ENCODE measurements around the gene NEURL1. TPM values are rescaled to one million over a fixed set of nuclear protein-coding genes. Genes with fewer than 3 reads are reported as not detected.
"Not testable (repeated sequence)": the region's sequence is repeated elsewhere in the genome, so short reads cannot be mapped to it uniquely, and the experiment has no call there.

NEURL1 gene
- total RNA-seq, 1 donor from 2014 or later = 3.4 TPM

- Mint-ChIP-seq H3K4me3 (no peak overlapping the region), H3K36me3 (ENCODE audit: low read depth) (peaks cover 5% of the 10 kb centered on the region), H3K9me3 (no peaks in the 10 kb centered on the region), H3K27me3 (ENCODE audit: insufficient read depth) (peaks cover 17% of the 10 kb centered on the region), H3K4me1 (ENCODE audit: low read depth) (peaks cover 29% of the 10 kb centered on the region), H3K27ac (peak overlapping the region; percentile 56)
- DNase-seq (ENCODE audit: low spot score) = no peak
- intact Hi-C loops (cut with micrococcal nuclease) = loop anchor here (2.0 kb wide), 1 partner anchor 25 kb away; no protein-coding TSS in a partner anchor
Measured at GRCh38 chr10:103517234-103518085, 24.0 kb downstream of the NEURL1 start.

DNA sequence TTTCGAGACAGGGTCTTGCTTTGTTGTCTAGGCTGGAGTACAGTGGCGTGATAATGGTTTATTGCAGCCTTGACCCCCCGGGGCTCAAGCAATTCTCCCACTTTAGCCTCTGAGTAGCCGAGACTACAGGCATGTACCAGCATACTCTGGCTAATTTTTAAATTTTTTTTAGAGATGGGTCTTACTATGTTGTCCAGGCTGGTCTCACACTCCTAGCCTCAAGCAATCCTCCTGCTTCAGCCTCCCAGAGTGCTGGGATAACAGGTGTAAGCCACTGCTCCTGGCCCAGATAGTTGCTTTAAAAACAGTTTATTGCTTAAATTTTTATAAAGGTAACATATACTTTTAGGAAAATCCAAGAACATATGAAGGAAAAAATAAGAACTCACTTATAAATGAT is 26.3 kb downstream of the NEURL1 start:
- DNase-seq (ENCODE audit: low spot score) = no peak
- peaks cover 27% of the 10 kb centered on the region for H3K27me3 Mint-ChIP-seq (ENCODE audit: insufficient read depth)
- intact Hi-C loops (cut with micrococcal nuclease) = loop anchor here (2.0 kb wide), 1 partner anchor 23 kb away; no protein-coding TSS in a partner anchor
- H3K36me3 Mint-ChIP-seq (ENCODE audit: low read depth) = peaks cover 5% of the 10 kb centered on the region
- no peak overlapping the region for H3K27ac Mint-ChIP-seq
- H3K4me3 Mint-ChIP-seq = no peak overlapping the region
- no peaks in the 10 kb centered on the region for H3K9me3 Mint-ChIP-seq
- H3K4me1 Mint-ChIP-seq (ENCODE audit: low read depth) = peaks cover 29% of the 10 kb centered on the region

GRCh38 chr10:103522006-103522405 is 28.5 kb downstream of the NEURL1 start:
- Mint-ChIP-seq H3K27me3 (ENCODE audit: insufficient read depth) (peaks cover 40% of the 10 kb centered on the region), H3K4me1 (ENCODE audit: low read depth) (peaks cover 16% of the 10 kb centered on the region)
- H3K27ac Mint-ChIP-seq; H3K9me3 Mint-ChIP-seq; DNase-seq (ENCODE audit: low spot score); H3K4me3 Mint-ChIP-seq; intact Hi-C loops (cut with micrococcal nuclease); H3K36me3 Mint-ChIP-seq (ENCODE audit: low read depth): not testable (repeated sequence)

- Mint-ChIP-seq H3K27ac (no peak overlapping the region), H3K4me3 (no peak overlapping the region), H3K36me3 (ENCODE audit: low read depth) (peaks cover 4% of the 10 kb centered on the region), H3K9me3 (peaks cover 6% of the 10 kb centered on the region), H3K4me1 (ENCODE audit: low read depth) (no peaks in the 10 kb centered on the region), H3K27me3 (ENCODE audit: insufficient read depth) (peaks cover 40% of the 10 kb centered on the region)
- DNase-seq (ENCODE audit: low spot score) = no peak
- intact Hi-C loops (cut with micrococcal nuclease) = no loop called here
Measured at GRCh38 chr10:103523683-103524082, 30.2 kb downstream of the NEURL1 start.

GRCh38 chr10:103525901-103526300 is 32.4 kb downstream of the NEURL1 start:
- DNase-seq (ENCODE audit: low spot score) = no peak
- peaks cover 44% of the 10 kb centered on the region for H3K27me3 Mint-ChIP-seq (ENCODE audit: insufficient read depth)
- no peak overlapping the region for H3K27ac Mint-ChIP-seq
- intact Hi-C loops (cut with micrococcal nuclease) = no loop called here
- peaks cover 20% of the 10 kb centered on the region for H3K9me3 Mint-ChIP-seq
- H3K4me1 Mint-ChIP-seq (ENCODE audit: low read depth) = no peaks in the 10 kb centered on the region
- peaks cover 4% of the 10 kb centered on the region for H3K36me3 Mint-ChIP-seq (ENCODE audit: low read depth)
- H3K4me3 Mint-ChIP-seq = no peak overlapping the region

DNA sequence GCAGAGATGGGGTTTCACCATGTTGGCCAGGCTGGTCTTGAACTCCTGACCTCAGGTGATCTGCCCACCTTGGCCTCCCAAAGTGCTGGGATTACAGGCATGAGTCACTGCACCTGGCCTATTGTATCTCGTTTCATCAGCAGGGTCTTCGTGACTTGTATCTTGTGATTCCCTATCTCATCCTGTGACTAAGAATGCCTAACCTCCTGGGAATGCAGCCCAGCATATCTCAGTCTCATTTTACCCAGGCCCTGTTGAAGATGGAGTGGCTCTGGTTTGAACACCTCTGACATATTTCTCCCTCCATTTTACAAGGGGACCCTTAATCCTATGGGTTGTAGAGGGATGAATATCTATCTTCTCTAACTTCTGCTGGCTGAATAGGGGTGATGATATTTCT is 34.0 kb downstream of the NEURL1 start:
- H3K27ac Mint-ChIP-seq; DNase-seq (ENCODE audit: low spot score); intact Hi-C loops (cut with micrococcal nuclease); H3K4me1 Mint-ChIP-seq (ENCODE audit: low read depth); H3K36me3 Mint-ChIP-seq (ENCODE audit: low read depth); H3K4me3 Mint-ChIP-seq: not testable (repeated sequence)
- peaks cover 37% of the 10 kb centered on the region for H3K27me3 Mint-ChIP-seq (ENCODE audit: insufficient read depth)
- peaks cover 27% of the 10 kb centered on the region for H3K9me3 Mint-ChIP-seq

GRCh38 chr10:103528549-103528948 is 35.0 kb downstream of the NEURL1 start:
- H3K4me3 Mint-ChIP-seq = no peak overlapping the region
- DNase-seq (ENCODE audit: low spot score) = no peak
- H3K27me3 Mint-ChIP-seq (ENCODE audit: insufficient read depth) = peaks cover 35% of the 10 kb centered on the region

GRCh38 chr10:103529539-103529938 is 36.0 kb downstream of the NEURL1 start:
- Mint-ChIP-seq H3K4me3 (no peak overlapping the region), H3K36me3 (ENCODE audit: low read depth) (peaks cover 4% of the 10 kb centered on the region), H3K27ac (no peak overlapping the region), H3K9me3 (peaks cover 35% of the 10 kb centered on the region), H3K27me3 (ENCODE audit: insufficient read depth) (peaks cover 31% of the 10 kb centered on the region), H3K4me1 (ENCODE audit: low read depth) (no peaks in the 10 kb centered on the region)
- no peak for DNase-seq (ENCODE audit: low spot score)
- intact Hi-C loops (cut with micrococcal nuclease) = no loop called here

More at GRCh38 chr10:103528549-103528948, 35.0 kb downstream of the NEURL1 start:
- Mint-ChIP-seq H3K36me3 (ENCODE audit: low read depth) (peaks cover 2% of the 10 kb centered on the region), H3K4me1 (ENCODE audit: low read depth) (no peaks in the 10 kb centered on the region), H3K27ac (no peak overlapping the region), H3K9me3 (peaks cover 27% of the 10 kb centered on the region)
- intact Hi-C loops (cut with micrococcal nuclease) = no loop called here

- Mint-ChIP-seq H3K9me3 (peaks cover 30% of the 10 kb centered on the region), H3K27ac (no peak overlapping the region), H3K4me1 (ENCODE audit: low read depth) (no peaks in the 10 kb centered on the region), H3K27me3 (ENCODE audit: insufficient read depth) (peaks cover 29% of the 10 kb centered on the region), H3K36me3 (ENCODE audit: low read depth) (peaks cover 3% of the 10 kb centered on the region), H3K4me3 (no peak overlapping the region)
- DNase-seq (ENCODE audit: low spot score) = no peak
- intact Hi-C loops (cut with micrococcal nuclease) = no loop called here
Measured at GRCh38 chr10:103533827-103534226, 40.3 kb downstream of the NEURL1 start.

- Mint-ChIP-seq H3K27ac (no peak overlapping the region), H3K27me3 (ENCODE audit: insufficient read depth) (peaks cover 29% of the 10 kb centered on the region), H3K36me3 (ENCODE audit: low read depth) (peaks cover 3% of the 10 kb centered on the region), H3K4me1 (ENCODE audit: low read depth) (no peaks in the 10 kb centered on the region), H3K4me3 (no peak overlapping the region), H3K9me3 (peaks cover 19% of the 10 kb centered on the region)
- no peak for DNase-seq (ENCODE audit: low spot score)
- intact Hi-C loops (cut with micrococcal nuclease) = no loop called here
Measured at GRCh38 chr10:103534621-103535498, 41.4 kb downstream of the NEURL1 start.

DNA sequence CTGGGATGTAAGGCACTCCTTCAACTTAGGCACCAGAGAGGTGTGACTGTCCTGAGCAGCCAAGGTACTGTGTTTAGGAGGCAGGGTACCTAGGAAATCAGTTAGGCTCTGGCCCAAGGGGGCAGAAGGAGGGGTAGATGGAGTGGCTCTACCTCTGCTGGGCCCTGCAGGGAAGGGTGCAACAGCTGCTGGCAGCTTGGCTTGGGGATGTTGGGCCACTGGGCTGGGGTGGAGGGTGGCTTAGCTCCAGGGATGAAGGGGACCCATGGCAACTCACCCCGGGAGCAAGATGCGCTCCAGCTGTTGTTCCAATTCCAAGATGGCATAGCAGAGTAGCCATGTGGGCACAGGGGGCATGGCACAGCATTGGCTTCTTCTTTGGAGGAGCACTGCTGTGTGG is 42.1 kb downstream of the NEURL1 start:
- peaks cover 28% of the 10 kb centered on the region for H3K27me3 Mint-ChIP-seq (ENCODE audit: insufficient read depth)
- H3K4me1 Mint-ChIP-seq (ENCODE audit: low read depth) = no peaks in the 10 kb centered on the region
- peaks cover 3% of the 10 kb centered on the region for H3K36me3 Mint-ChIP-seq (ENCODE audit: low read depth)
- no peak for DNase-seq (ENCODE audit: low spot score)
- H3K27ac Mint-ChIP-seq = no peak overlapping the region
- peaks cover 15% of the 10 kb centered on the region for H3K9me3 Mint-ChIP-seq
- intact Hi-C loops (cut with micrococcal nuclease) = no loop called here
- no peak overlapping the region for H3K4me3 Mint-ChIP-seq

DNA sequence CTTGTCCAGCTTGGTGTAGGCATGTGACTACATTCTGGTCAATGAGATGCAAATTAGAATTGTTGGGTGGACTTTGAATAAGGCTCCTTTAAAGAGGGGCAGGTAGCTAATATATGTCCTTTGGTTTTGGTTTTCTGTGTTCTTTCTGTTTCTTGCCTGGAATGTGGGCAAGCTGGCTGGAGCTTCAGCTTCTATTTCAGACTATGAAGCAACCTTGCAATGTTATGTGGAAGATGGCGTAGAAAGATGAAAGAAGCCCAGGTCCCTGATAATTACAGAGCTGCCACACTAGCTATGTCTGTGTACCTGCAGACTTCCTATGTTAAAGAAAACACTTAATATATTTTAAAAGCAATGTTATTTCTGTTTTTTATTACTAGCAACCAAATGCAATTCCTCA is 46.2 kb downstream of the NEURL1 start:
- Mint-ChIP-seq H3K27ac (no peak overlapping the region), H3K4me1 (ENCODE audit: low read depth) (peaks cover 15% of the 10 kb centered on the region), H3K36me3 (ENCODE audit: low read depth) (no peaks in the 10 kb centered on the region), H3K4me3 (no peak overlapping the region), H3K27me3 (ENCODE audit: insufficient read depth) (peaks cover 37% of the 10 kb centered on the region), H3K9me3 (no peaks in the 10 kb centered on the region)
- DNase-seq (ENCODE audit: low spot score) = no peak
- intact Hi-C loops (cut with micrococcal nuclease) = no loop called here

- Mint-ChIP-seq H3K4me3 (no peak overlapping the region), H3K36me3 (ENCODE audit: low read depth) (no peaks in the 10 kb centered on the region), H3K4me1 (ENCODE audit: low read depth) (peaks cover 15% of the 10 kb centered on the region), H3K9me3 (no peaks in the 10 kb centered on the region), H3K27ac (no peak overlapping the region), H3K27me3 (ENCODE audit: insufficient read depth) (peaks cover 31% of the 10 kb centered on the region)
- DNase-seq (ENCODE audit: low spot score) = no peak
- intact Hi-C loops (cut with micrococcal nuclease) = no loop called here
Measured at GRCh38 chr10:103540722-103541121, 47.2 kb downstream of the NEURL1 start.
